Activated naive CD4-positive, alpha-beta T cell treated with Interleukin-2 at 50 U/mL for 16 hours (primary cell): ENCODE measurements around the gene CISH.

Experiments
- DNase-seq: peaks from one replicate; pipeline ENCODE4 v3.0.0-alpha.2; 2020

CISH gene

GRCh38 chr3:50568947-50569749 lies 42.4 kb downstream of the CISH start, which contains the start of gene HEMK1:
HEMK1 (plus strand) TSS chr3:50569522; CDS start chr3:50571105, 1,583 bp downstream.
- peak; percentile 94 for DNase-seq

- peak; percentile 97 for DNase-seq
These were observed 44.0 kb downstream of the CISH start, which contains the start of gene C3orf18 for GRCh38 chr3:50567386-50568167. C3orf18 (minus strand) TSS chr3:50567747; CDS start chr3:50565699, 2,048 bp downstream.

GRCh38 chr3:50567011-50567385 lies 44.6 kb downstream of the CISH start:
- no peak for DNase-seq

GRCh38 chr3:50564321-50564720 lies 47.3 kb downstream of the CISH start:
- DNase-seq = no peak

- DNase-seq = no peak
These were observed 47.7 kb downstream of the CISH start for GRCh38 chr3:50563867-50564266.

- no peak for DNase-seq
These were observed 48.7 kb downstream of the CISH start for GRCh38 chr3:50562861-50563260.

- DNase-seq = no peak
These were observed 51.9 kb downstream of the CISH start for GRCh38 chr3:50559702-50560101.

GRCh38 chr3:50557915-50558314 lies 53.7 kb downstream of the CISH start:
- DNase-seq = no peak

GRCh38 chr3:50557106-50557505 lies 54.5 kb downstream of the CISH start:
- DNase-seq = no peak
